H1 (cell line): ENCODE results near the gene GFI1B.

Experiments
- CTCF ChIP-seq, 3 experiments: IDR thresholded peaks; 1 replicate in 2 of 3; 2 replicates in 1 of 3; pipeline versions ENCODE4 v1.5.1 to v1.6.1; 2011; ENCODE audit warnings: low read length in 3 of 3, mild to moderate bottlenecking in 3 of 3, inconsistent platforms in 2 of 3, low read depth in 1 of 3, moderate library complexity in 1 of 3; ENCODE audit not compliant: insufficient read depth in 1 of 3; ENCODE audit errors: control extremely low read depth in 1 of 3
- EZH2 ChIP-seq: fragments of 200-600 bp; sonication (generic); IDR thresholded peaks from 2 replicates; pipeline ENCODE4 v1.7.1; 2012; ENCODE audit warnings: low read depth, mild to moderate bottlenecking, moderate library complexity, low read length, inconsistent platforms; ENCODE audit not compliant: severe bottlenecking
- SIRT6 ChIP-seq: IDR thresholded peaks from one replicate; pipeline ENCODE4 v1.7.1; 2012; ENCODE audit warnings: low read length, inconsistent platforms
- TAF1 ChIP-seq: IDR thresholded peaks from 2 replicates; pipeline ENCODE4 v1.6.1; 2011; ENCODE audit warnings: mild to moderate bottlenecking, low read depth, low read length
- TF ChIP-seq, protein P1 (sequence below): fragments of 300-600 bp; sonication (generic); IDR thresholded peaks from 2 replicates; pipeline ENCODE4 v1.7.1; 2012; ENCODE audit warnings: low read length, moderate library complexity, mild to moderate bottlenecking, inconsistent platforms; ENCODE audit not compliant: insufficient replicate concordance

- no peak for TF ChIP-seq EZH2
- TF ChIP-seq, protein P1, sequence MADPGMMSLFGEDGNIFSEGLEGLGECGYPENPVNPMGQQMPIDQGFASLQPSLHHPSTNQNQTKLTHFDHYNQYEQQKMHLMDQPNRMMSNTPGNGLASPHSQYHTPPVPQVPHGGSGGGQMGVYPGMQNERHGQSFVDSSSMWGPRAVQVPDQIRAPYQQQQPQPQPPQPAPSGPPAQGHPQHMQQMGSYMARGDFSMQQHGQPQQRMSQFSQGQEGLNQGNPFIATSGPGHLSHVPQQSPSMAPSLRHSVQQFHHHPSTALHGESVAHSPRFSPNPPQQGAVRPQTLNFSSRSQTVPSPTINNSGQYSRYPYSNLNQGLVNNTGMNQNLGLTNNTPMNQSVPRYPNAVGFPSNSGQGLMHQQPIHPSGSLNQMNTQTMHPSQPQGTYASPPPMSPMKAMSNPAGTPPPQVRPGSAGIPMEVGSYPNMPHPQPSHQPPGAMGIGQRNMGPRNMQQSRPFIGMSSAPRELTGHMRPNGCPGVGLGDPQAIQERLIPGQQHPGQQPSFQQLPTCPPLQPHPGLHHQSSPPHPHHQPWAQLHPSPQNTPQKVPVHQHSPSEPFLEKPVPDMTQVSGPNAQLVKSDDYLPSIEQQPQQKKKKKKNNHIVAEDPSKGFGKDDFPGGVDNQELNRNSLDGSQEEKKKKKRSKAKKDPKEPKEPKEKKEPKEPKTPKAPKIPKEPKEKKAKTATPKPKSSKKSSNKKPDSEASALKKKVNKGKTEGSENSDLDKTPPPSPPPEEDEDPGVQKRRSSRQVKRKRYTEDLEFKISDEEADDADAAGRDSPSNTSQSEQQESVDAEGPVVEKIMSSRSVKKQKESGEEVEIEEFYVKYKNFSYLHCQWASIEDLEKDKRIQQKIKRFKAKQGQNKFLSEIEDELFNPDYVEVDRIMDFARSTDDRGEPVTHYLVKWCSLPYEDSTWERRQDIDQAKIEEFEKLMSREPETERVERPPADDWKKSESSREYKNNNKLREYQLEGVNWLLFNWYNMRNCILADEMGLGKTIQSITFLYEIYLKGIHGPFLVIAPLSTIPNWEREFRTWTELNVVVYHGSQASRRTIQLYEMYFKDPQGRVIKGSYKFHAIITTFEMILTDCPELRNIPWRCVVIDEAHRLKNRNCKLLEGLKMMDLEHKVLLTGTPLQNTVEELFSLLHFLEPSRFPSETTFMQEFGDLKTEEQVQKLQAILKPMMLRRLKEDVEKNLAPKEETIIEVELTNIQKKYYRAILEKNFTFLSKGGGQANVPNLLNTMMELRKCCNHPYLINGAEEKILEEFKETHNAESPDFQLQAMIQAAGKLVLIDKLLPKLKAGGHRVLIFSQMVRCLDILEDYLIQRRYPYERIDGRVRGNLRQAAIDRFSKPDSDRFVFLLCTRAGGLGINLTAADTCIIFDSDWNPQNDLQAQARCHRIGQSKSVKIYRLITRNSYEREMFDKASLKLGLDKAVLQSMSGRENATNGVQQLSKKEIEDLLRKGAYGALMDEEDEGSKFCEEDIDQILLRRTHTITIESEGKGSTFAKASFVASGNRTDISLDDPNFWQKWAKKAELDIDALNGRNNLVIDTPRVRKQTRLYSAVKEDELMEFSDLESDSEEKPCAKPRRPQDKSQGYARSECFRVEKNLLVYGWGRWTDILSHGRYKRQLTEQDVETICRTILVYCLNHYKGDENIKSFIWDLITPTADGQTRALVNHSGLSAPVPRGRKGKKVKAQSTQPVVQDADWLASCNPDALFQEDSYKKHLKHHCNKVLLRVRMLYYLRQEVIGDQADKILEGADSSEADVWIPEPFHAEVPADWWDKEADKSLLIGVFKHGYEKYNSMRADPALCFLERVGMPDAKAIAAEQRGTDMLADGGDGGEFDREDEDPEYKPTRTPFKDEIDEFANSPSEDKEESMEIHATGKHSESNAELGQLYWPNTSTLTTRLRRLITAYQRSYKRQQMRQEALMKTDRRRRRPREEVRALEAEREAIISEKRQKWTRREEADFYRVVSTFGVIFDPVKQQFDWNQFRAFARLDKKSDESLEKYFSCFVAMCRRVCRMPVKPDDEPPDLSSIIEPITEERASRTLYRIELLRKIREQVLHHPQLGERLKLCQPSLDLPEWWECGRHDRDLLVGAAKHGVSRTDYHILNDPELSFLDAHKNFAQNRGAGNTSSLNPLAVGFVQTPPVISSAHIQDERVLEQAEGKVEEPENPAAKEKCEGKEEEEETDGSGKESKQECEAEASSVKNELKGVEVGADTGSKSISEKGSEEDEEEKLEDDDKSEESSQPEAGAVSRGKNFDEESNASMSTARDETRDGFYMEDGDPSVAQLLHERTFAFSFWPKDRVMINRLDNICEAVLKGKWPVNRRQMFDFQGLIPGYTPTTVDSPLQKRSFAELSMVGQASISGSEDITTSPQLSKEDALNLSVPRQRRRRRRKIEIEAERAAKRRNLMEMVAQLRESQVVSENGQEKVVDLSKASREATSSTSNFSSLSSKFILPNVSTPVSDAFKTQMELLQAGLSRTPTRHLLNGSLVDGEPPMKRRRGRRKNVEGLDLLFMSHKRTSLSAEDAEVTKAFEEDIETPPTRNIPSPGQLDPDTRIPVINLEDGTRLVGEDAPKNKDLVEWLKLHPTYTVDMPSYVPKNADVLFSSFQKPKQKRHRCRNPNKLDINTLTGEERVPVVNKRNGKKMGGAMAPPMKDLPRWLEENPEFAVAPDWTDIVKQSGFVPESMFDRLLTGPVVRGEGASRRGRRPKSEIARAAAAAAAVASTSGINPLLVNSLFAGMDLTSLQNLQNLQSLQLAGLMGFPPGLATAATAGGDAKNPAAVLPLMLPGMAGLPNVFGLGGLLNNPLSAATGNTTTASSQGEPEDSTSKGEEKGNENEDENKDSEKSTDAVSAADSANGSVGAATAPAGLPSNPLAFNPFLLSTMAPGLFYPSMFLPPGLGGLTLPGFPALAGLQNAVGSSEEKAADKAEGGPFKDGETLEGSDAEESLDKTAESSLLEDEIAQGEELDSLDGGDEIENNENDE: no peak
- no peak for TF ChIP-seq TAF1
- no peak for TF ChIP-seq SIRT6
- TF ChIP-seq CTCF (IDR thresholded peaks at IDR 0.05; ENCODE audit: control extremely low read depth in 1 of 3, insufficient read depth in 1 of 3, low read depth in 1 of 3, low read length in 3 of 3): no peak
Measured at GRCh38 chr9:132961002-132961401, 17.5 kb upstream of the GFI1B start.
